Prostate gland (tissue), 2 donors: ENCODE measurements around the gene SCARB1.

Experiments used
- CTCF ChIP-seq, 4 experiments: fragments of 200-600 bp in 2 of 4; fragments of 450-650 bp in 2 of 4; sonication (generic) in 2 of 4; IDR thresholded peaks; 1 replicate in 3 of 4; 2 replicates in 1 of 4; pipeline ENCODE4 v1.5.1; 2016 to 2019; ENCODE audit warnings: antibody characterized with exemption in 4 of 4, mild to moderate bottlenecking in 2 of 4, moderate library complexity in 2 of 4
- POLR2A ChIP-seq: fragments of 450-650 bp; IDR thresholded peaks from one replicate; pipeline ENCODE4 v1.6.1; 2016; ENCODE audit warnings: antibody characterized with exemption, mild to moderate bottlenecking
- POLR2AphosphoS5 ChIP-seq: sonication (generic); formaldehyde crosslinking; IDR thresholded peaks from one replicate; pipeline ENCODE4 v1.6.1; 2017; ENCODE audit warnings: antibody characterized with exemption

- peak; percentile 8 for TF ChIP-seq POLR2A
- peak in 2 of 4 experiments; percentile 14 to 34 for TF ChIP-seq CTCF (IDR thresholded peaks at IDR 0.05)
- TF ChIP-seq POLR2AphosphoS5 = no peak
These were observed 123.0 kb downstream of the SCARB1 start for GRCh38 chr12:124740691-124741137.
